Subcutaneous adipose tissue (tissue), 4 donors: ENCODE results near the gene SFXN4. TPM values are rescaled to one million over a fixed set of nuclear protein-coding genes. Genes with fewer than 3 reads are reported as not detected.

Experiments
- CTCF ChIP-seq: fragments of 450-650 bp; IDR thresholded peaks from one replicate; pipeline ENCODE4 v1.5.1; 2016; ENCODE audit warnings: low read depth, mild to moderate bottlenecking, control low read depth, antibody characterized with exemption, moderate library complexity
- total RNA-seq, 4 donors: library from RNA; depleted of rRNA; stranded (reverse); fragments of >200 nt; gene quantifications; one replicate each; pipeline ENCODE4 v1.1.0, GENCODE V29; 2016

Gene SFXN4
- total RNA-seq, 4 donors from 2014 or later = 14.5 to 20.0 (median 16.2) TPM

GRCh38 chr10:119104654-119105015 lies 60.9 kb downstream of the SFXN4 start:
- no peak for TF ChIP-seq CTCF

- no peak for TF ChIP-seq CTCF
Measured at GRCh38 chr10:119103903-119104653, 61.4 kb downstream of the SFXN4 start, which contains the start of gene DENND10. Gene DENND10, plus strand, starts transcription at chr10:119104113. Its CDS starts 30 bp downstream, at chr10:119104143.

- no peak for TF ChIP-seq CTCF
Measured at GRCh38 chr10:119103241-119103902, 62.1 kb downstream of the SFXN4 start.

GRCh38 chr10:119101366-119102098 lies 64.0 kb downstream of the SFXN4 start:
- no peak for TF ChIP-seq CTCF

GRCh38 chr10:119100434-119101238 lies 64.9 kb downstream of the SFXN4 start:
- TF ChIP-seq CTCF = no peak

GRCh38 chr10:119098576-119098975 lies 66.9 kb downstream of the SFXN4 start:
- no peak for TF ChIP-seq CTCF
